CD4-positive, CD25-positive, alpha-beta regulatory T cell (primary cell): ENCODE measurements around the gene SOAT2. TPM values are rescaled to one million over a fixed set of nuclear protein-coding genes. Genes with fewer than 3 reads are reported as not detected.

Experiments
- ATAC-seq, 2 donors: fragments of 150-1000 bp; cut with Tn5 transposase; one replicate each; pipeline ENCODE4 v1.10.0; 2021; ENCODE audit warnings: low read depth in 2 of 2, moderate number of reproducible peaks in 2 of 2, moderate library complexity in 1 of 2
- DNase-seq, 3 donors: peaks; one replicate each; pipeline versions ENCODE4 v3.0.0 to v3.0.0-alpha.2; 2012 to 2022; ENCODE audit warnings: mixed read lengths in 1 of 3
- H3K27ac ChIP-seq: one replicate; pipeline ENCODE4 v1.7.0; 2013; ENCODE audit warnings: mild to moderate bottlenecking, low read length; ENCODE audit not compliant: insufficient read depth, poor library complexity, severe bottlenecking
- H3K27me3 ChIP-seq: one replicate; pipeline ENCODE4 v1.7.0; 2013; ENCODE audit warnings: low read length; ENCODE audit not compliant: control insufficient read depth, insufficient read depth
- H3K36me3 ChIP-seq: one replicate; pipeline ENCODE4 v1.7.0; 2013; ENCODE audit warnings: mild to moderate bottlenecking, low read length, moderate library complexity; ENCODE audit not compliant: control insufficient read depth, insufficient read depth
- H3K4me1 ChIP-seq: 2 replicates; pipeline ENCODE4 v1.7.0; 2013; ENCODE audit warnings: mild to moderate bottlenecking, low read length; ENCODE audit not compliant: insufficient read depth, control insufficient read depth, poor library complexity, severe bottlenecking
- H3K4me3 ChIP-seq: one replicate; pipeline ENCODE4 v1.7.0; 2013; ENCODE audit warnings: low read depth, mild to moderate bottlenecking, low read length, moderate library complexity
- H3K9me3 ChIP-seq, 2 experiments: 1 replicate in 1 of 2; 2 replicates in 1 of 2; pipeline ENCODE4 v1.7.0; 2013; ENCODE audit warnings: low read length in 2 of 2, mild to moderate bottlenecking in 1 of 2, moderate library complexity in 1 of 2; ENCODE audit not compliant: control insufficient read depth in 2 of 2
- H3K27ac Mint-ChIP-seq, 3 donors: one replicate each; pipeline ENCODE4 v1.8.0; 2020 to 2022; ENCODE audit warnings: mild to moderate bottlenecking in 3 of 3, mixed read lengths in 3 of 3, moderate library complexity in 2 of 3
- H3K27me3 Mint-ChIP-seq: one replicate; pipeline ENCODE4 v1.8.0; 2022; ENCODE audit warnings: mild to moderate bottlenecking, mixed read lengths
- H3K36me3 Mint-ChIP-seq: one replicate; pipeline ENCODE4 v1.8.0; 2020; ENCODE audit warnings: mixed read lengths
- H3K4me1 Mint-ChIP-seq, 4 donors: one replicate each; pipeline ENCODE4 v1.8.0; 2020 to 2022; ENCODE audit warnings: mixed read lengths in 4 of 4, mild to moderate bottlenecking in 1 of 4
- H3K4me3 Mint-ChIP-seq, 4 donors: one replicate each; pipeline ENCODE4 v1.8.0; 2020 to 2022; ENCODE audit warnings: mild to moderate bottlenecking in 4 of 4, mixed read lengths in 4 of 4, moderate library complexity in 3 of 4
- H3K9me3 Mint-ChIP-seq, 7 donors: one replicate each; pipeline ENCODE4 v1.8.0; 2020 to 2022; ENCODE audit warnings: mixed read lengths in 7 of 7, mild to moderate bottlenecking in 3 of 7, moderate library complexity in 2 of 7
- polyA plus RNA-seq, 4 donors: library from polyadenylated mRNA; unstranded; fragments of 300-500 nt; fragmentation: Illumina TruSeq; gene quantifications; one replicate each; pipeline ENCODE4 v1.2.3, GENCODE V29; 2021
- total RNA-seq: library from RNA; stranded (reverse); gene quantifications from one replicate; pipeline ENCODE4 v1.2.3, GENCODE V29; 2022

Gene SOAT2, protein sequence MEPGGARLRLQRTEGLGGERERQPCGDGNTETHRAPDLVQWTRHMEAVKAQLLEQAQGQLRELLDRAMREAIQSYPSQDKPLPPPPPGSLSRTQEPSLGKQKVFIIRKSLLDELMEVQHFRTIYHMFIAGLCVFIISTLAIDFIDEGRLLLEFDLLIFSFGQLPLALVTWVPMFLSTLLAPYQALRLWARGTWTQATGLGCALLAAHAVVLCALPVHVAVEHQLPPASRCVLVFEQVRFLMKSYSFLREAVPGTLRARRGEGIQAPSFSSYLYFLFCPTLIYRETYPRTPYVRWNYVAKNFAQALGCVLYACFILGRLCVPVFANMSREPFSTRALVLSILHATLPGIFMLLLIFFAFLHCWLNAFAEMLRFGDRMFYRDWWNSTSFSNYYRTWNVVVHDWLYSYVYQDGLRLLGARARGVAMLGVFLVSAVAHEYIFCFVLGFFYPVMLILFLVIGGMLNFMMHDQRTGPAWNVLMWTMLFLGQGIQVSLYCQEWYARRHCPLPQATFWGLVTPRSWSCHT
- total RNA-seq, result 0.37 TPM
- polyA plus RNA-seq, result not detected

DNA sequence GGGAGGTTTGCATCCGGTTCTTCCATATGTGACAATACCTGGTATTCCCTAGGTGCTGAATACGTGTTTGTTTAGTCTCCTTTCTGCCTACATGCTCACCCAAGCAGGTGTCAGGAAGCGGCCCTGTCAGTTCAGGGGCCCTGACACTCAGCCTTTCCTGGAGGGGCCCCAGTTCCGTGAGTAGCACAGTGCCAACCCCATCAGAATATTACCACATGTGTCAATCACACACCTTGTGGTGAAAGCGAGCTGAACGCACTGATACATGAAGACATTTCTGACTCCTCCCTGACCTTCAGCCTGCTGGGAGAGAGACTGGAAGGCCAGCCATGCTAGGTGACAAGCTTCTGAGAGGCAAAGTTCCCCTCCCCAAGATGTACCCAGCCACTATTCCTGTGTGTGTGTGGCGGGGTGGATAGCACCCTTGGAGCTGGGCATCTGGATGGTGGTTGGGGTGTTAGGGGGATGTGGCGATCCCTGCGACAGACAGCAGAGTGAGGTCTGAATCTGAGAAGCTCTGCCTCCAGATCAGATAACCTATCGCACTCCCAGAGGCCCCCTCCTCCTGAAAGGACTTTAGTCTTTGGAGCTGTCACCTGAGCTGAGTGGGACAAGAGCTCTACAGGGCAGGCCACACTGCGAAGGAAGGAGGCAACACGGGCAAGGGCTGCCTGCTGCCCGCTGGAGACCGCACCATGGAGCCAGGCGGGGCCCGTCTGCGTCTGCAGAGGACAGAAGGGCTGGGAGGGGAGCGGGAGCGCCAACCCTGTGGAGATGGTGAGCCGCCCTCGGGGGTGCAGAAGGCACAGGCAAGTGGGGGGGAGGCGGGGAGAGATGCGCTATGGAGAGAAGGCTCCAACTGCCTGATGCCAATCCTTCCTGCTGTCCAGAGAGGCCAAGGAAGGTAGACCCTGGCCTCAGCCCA lies at the start of gene SOAT2:
SOAT2 (plus strand) TSS at position 604 of the 925 bp plus-strand sequence; CDS start at position 696, 92 bp downstream.
- no peak within 1 kb of the TSS for H3K4me3 ChIP-seq
- H3K9me3 ChIP-seq, result no peaks in the 10 kb centered on the region
- peak in 2 of 3 donors; percentile 32 to 78 for DNase-seq
- Mint-ChIP-seq H3K27ac (peak within 1 kb of the TSS; percentile 43 to 87 (median 68)), H3K36me3 (no peaks in the 10 kb centered on the region), H3K9me3 (peaks cover 0 to under 1% (median 0%) of the 10 kb centered on the region in 7 donors), H3K4me3 (peak within 1 kb of the TSS in 2 of 4 donors; percentile 47 to 64), H3K4me1 (peaks cover 0 to 31% (median 12%) of the 10 kb centered on the region in 4 donors), H3K27me3 (peaks cover 10% of the 10 kb centered on the region)
- H3K27me3 ChIP-seq, result no peaks in the 10 kb centered on the region
- no peak within 1 kb of the TSS for H3K27ac ChIP-seq
- H3K4me1 ChIP-seq, result peaks cover 31% of the 10 kb centered on the region
- peak; percentile 59 to 60 for ATAC-seq
- no peaks in the 10 kb centered on the region for H3K36me3 ChIP-seq

DNA sequence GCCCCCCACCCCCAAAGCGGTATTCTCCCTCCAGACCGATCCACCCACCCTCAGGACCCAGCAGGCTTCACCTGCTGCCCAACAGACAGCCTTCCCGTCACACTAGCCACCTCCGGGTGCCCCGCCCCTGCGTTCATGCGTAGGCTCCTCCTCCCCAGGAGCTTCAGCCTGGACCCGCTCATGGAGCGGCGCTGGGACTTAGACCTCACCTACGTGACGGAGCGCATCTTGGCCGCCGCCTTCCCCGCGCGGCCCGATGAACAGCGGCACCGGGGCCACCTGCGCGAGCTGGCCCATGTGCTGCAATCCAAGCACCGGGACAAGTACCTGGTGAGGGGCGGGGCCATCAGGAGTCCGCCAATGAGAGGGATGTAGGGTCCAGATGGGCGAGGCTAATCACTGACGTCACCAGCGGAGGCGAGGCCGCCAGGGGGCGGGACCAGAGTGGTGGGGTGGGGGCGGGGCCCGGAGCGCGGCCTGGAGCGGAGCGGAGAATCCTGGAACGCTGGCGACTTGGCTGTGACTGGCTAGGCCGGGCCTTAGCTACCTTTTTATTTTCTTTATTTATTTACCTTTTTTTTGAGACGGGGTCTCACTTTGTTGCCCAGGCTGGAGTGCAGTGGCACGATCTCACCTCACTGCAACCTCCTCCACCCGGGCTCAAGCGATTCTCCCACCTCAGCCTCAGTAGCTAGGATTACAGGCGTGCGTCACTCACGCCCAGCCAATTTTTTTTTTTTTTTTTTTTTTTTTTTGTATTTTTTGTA lies 49.0 kb upstream of the SOAT2 start:
- ATAC-seq, result peak; percentile 91 to 93
- Histone ChIP-seq H3K4me1 (peaks cover 17% of the 10 kb centered on the region), H3K4me3 (peak overlapping the region; percentile 40), H3K27me3 (no peaks in the 10 kb centered on the region), H3K9me3 (no peaks in the 10 kb centered on the region), H3K27ac (peak overlapping the region; percentile 62), H3K36me3 (no peaks in the 10 kb centered on the region)
- Mint-ChIP-seq H3K4me3 (peak overlapping the region; percentile 88 to 95 (median 89)), H3K36me3 (no peaks in the 10 kb centered on the region), H3K9me3 (no peaks in the 10 kb centered on the region), H3K4me1 (peaks cover 0 to 13% (median 6%) of the 10 kb centered on the region in 4 donors), H3K27ac (peak overlapping the region in 2 of 3 donors; percentile 95 to 96), H3K27me3 (peaks cover 4% of the 10 kb centered on the region)
- DNase-seq, result peak; percentile 91 to 94 (median 93)

DNA sequence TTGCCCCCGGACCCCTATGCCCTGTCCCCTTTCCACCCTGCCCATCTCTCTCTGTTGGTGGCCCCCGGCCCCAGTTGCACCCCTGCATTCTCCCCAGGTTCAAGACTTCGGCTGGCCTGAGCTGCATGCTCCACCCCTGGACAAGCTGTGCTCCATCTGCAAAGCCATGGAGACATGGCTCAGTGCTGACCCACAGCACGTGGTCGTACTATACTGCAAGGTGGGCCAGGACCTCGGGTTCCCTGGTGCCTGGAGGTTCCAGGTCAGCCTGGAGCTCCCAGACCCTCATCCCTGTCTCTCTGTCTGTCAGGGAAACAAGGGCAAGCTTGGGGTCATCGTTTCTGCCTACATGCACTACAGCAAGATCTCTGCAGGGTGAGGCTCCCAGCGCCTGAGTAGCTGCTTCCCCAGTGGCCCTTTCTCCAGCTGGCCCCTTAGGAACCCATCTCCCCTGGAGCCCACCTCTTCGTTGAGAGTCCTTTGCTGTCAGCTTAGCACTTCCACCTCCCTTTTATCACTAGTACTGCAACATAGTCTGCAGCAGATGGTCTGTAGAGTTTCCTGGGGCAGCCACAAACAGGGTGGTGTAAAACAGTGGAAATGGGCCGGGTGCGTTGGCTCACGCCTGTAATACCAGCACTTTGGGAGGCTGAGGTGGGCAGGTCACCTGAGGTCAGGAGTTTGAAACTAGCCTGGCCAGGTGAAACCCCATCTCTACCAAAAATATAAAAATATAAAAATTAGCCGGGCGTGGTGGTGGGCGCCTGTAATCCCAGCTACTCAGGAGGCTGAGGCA lies 47.6 kb upstream of the SOAT2 start:
- no peaks in the 10 kb centered on the region for H3K9me3 ChIP-seq
- Mint-ChIP-seq H3K4me1 (peaks cover 0 to 11% (median 5%) of the 10 kb centered on the region in 4 donors), H3K27me3 (peaks cover 4% of the 10 kb centered on the region), H3K9me3 (no peaks in the 10 kb centered on the region), H3K36me3 (no peaks in the 10 kb centered on the region), H3K27ac (peak overlapping the region in 2 of 3 donors; percentile 2 to 36), H3K4me3 (peak overlapping the region; percentile 48 to 67 (median 61))
- H3K4me3 ChIP-seq, result no peak overlapping the region
- ATAC-seq (no peak), DNase-seq (no peak)
- no peak overlapping the region for H3K27ac ChIP-seq
- H3K36me3 ChIP-seq, result no peaks in the 10 kb centered on the region
- H3K4me1 ChIP-seq, result peaks cover 17% of the 10 kb centered on the region
- no peaks in the 10 kb centered on the region for H3K27me3 ChIP-seq

DNA sequence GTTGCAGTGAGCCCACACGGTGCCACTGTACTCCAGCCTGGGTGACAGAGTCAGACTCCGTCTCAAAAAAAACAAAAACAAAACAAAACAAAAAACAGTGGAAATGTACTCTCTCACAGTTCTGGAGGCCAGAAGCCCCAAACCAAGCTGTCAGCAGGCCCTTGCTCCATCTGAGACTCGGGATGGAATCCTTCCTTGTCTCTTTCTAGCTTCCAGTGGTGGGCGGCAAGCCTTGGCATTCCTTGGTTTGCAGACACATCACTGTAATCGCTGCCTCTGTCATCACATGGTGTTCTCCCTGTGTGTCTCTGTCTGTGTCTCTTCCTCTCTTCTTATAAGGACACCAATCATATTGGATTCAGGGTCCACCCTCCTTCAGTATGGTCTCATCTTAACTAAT lies 47.0 kb upstream of the SOAT2 start:
- Mint-ChIP-seq H3K36me3 (no peaks in the 10 kb centered on the region), H3K27me3 (peaks cover 4% of the 10 kb centered on the region), H3K4me3 (peak overlapping the region in 2 of 4 donors; percentile 32 to 69), H3K27ac (no peak overlapping the region), H3K4me1 (peaks cover 0 to 11% (median 3%) of the 10 kb centered on the region in 4 donors), H3K9me3 (no peaks in the 10 kb centered on the region)
- Histone ChIP-seq H3K27ac (no peak overlapping the region), H3K27me3 (no peaks in the 10 kb centered on the region), H3K36me3 (no peaks in the 10 kb centered on the region), H3K9me3 (no peaks in the 10 kb centered on the region), H3K4me1 (peaks cover 17% of the 10 kb centered on the region), H3K4me3 (no peak overlapping the region)
- DNase-seq (no peak), ATAC-seq (no peak)

DNA sequence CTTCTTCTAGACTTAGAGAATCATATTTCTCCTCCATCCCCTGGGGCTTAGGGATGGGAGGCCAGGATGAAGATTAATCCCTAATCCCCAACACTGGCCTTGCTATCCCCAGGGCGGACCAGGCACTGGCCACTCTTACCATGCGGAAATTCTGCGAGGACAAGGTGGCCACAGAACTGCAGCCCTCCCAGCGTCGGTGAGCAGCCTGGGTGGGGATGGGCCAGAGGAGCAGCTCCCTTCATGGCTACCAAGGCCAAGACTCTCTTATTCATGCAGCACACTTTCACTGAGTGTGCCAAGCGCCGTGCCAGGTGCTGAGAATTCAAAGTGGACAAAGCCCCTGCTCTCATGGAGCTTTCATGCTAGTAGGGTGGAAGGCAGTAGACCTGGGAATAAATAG lies 46.4 kb upstream of the SOAT2 start:
- Histone ChIP-seq H3K4me3 (no peak overlapping the region), H3K4me1 (peaks cover 17% of the 10 kb centered on the region), H3K9me3 (no peaks in the 10 kb centered on the region), H3K36me3 (no peaks in the 10 kb centered on the region), H3K27me3 (no peaks in the 10 kb centered on the region), H3K27ac (no peak overlapping the region)
- DNase-seq, result no peak
- no peaks in the 10 kb centered on the region for H3K9me3 Mint-ChIP-seq
- peaks cover 4% of the 10 kb centered on the region for H3K27me3 Mint-ChIP-seq
- peak overlapping the region in 1 of 3 donors; percentile 37 for H3K27ac Mint-ChIP-seq
- no peaks in the 10 kb centered on the region for H3K36me3 Mint-ChIP-seq
- H3K4me3 Mint-ChIP-seq, result peak overlapping the region in 2 of 4 donors; percentile 32 to 74
- no peak for ATAC-seq
- peaks cover 0 to 11% (median 2%) of the 10 kb centered on the region in 4 donors for H3K4me1 Mint-ChIP-seq

DNA sequence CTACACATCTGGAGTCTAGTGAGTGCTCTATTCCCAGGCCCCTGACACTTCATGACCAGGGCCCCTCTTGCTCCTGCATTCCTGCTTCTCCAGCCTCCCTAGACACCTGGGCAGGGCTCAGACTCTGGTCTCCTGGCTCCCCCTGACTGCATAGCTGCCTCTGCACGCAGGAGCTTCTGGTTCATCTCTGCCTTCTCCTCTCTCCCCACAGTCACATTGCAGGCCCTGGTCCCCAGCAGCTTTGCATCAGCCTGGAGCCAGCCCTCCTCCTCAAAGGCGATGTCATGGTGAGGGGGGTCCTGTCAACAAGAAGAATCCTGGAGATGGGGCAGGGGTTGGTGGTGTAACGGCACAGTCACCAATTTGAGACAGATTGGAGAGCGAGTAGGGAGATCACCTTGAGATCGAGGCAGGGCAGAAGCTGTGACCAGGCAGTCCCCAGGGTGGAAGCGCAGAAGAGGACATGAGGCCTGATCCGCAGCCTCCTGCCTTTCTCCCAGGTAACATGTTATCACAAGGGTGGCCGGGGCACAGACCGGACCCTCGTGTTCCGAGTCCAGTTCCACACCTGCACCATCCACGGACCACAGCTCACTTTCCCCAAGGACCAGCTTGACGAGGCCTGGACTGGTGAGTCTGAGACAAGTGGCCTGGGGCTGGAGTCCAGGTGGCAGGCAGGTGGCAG lies 45.3 kb upstream of the SOAT2 start:
- Mint-ChIP-seq H3K4me3 (peak overlapping the region in 2 of 4 donors; percentile 38 to 74), H3K27ac (no peak overlapping the region), H3K4me1 (peaks cover 0 to 11% (median 2%) of the 10 kb centered on the region in 4 donors), H3K36me3 (no peaks in the 10 kb centered on the region), H3K27me3 (peaks cover 4% of the 10 kb centered on the region), H3K9me3 (no peaks in the 10 kb centered on the region)
- H3K9me3 ChIP-seq, result no peaks in the 10 kb centered on the region
- peaks cover 17% of the 10 kb centered on the region for H3K4me1 ChIP-seq
- no peaks in the 10 kb centered on the region for H3K36me3 ChIP-seq
- H3K27me3 ChIP-seq, result no peaks in the 10 kb centered on the region
- H3K4me3 ChIP-seq, result no peak overlapping the region
- DNase-seq, result no peak
- no peak overlapping the region for H3K27ac ChIP-seq
- ATAC-seq, result no peak
